Neural progenitor cell (in vitro differentiated cells): ENCODE measurements around the gene LIMS2.

ENCODE experiments used
- CTCF ChIP-seq: fragments of 200-600 bp; sonication (generic); IDR thresholded peaks from 2 replicates; pipeline ENCODE4 v1.5.1; 2017; ENCODE audit warnings: antibody characterized with exemption, mild to moderate bottlenecking
- EZH2 ChIP-seq: fragments of 200-600 bp; sonication (generic); IDR thresholded peaks from 2 replicates; pipeline ENCODE4 v1.6.1; 2017; ENCODE audit warnings: antibody characterized with exemption, mild to moderate bottlenecking, moderate library complexity
- EZH2phosphoT487 ChIP-seq: fragments of 200-600 bp; sonication (generic); IDR thresholded peaks from 2 replicates; pipeline ENCODE4 v1.6.1; 2017; ENCODE audit warnings: antibody characterized with exemption

DNA sequence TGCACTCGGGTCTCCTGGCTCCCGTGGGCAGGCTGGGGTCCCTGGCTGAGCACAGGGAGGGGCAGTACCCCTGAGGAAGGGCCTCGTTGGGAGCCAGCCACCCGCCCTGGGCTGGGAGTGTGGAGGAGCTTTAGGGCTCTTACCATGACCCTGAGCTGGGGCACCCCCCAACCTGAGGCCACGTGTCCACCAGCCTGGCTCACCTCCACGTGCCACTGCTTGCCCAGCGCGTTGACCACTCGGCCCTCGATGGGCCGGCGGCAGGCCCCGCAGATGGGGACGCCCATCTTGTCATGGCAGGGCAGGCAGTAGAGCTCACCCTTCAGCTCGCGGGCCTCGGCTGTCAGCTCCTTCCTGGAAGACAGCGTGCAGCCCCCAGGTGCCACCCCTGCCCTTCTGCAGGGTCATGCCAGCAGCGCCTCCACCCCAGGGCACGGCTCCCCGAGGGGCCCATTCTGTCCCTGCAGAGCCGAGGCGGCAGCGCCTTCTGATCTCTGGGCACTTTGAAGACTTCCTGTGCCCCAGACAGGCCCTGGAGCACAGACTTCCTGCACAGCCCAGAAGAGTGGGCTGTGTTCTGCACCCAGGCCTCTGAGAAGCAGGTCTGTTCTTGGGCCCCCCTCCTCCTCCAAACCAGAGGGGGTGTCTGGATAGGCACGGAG is 33.4 kb downstream of the LIMS2 start:
- no peak for TF ChIP-seq CTCF
- TF ChIP-seq EZH2phosphoT487, result no peak
- TF ChIP-seq EZH2, result no peak
